ENCODE results near the gene SMARCD3. TPM values are rescaled to one million over a fixed set of nuclear protein-coding genes. Genes with fewer than 3 reads are reported as not detected.
A peak's percentile ranks its signal among the peaks of the same experiment; 100 is the strongest.

SMARCD3 gene
- total and polyA plus RNA-seq, 9 of the 15 experiments (the other 6 are each of a cell fraction or from before 2014, with no cell fraction given): 0.43 to 3.6 (median 2.6) TPM

- FAIRE-seq: peak; percentile 65
- TF ChIP-seq YBX1 (IDR thresholded peaks at IDR 0.05) (no peak), BHLHE40 (IDR thresholded peaks at IDR 0.05; ENCODE audit: low read length) (no peak), HNRNPH1 (optimal IDR thresholded peaks at IDR 0.05; ENCODE audit: low read depth, low read length) (no peak), ZNF780A (CRISPR knock-in tag; IDR thresholded peaks at IDR 0.05) (no peak), SRSF7 (optimal IDR thresholded peaks at IDR 0.05; ENCODE audit: low read depth, low read length) (no peak), HMG20A (CRISPR knock-in tag; conservative IDR thresholded peaks at IDR 0.05) (no peak), PHB (CRISPR knock-in tag; IDR thresholded peaks at IDR 0.05) (no peak; the same call in 1 of the 2 replicates), NBN (IDR thresholded peaks at IDR 0.05; ENCODE audit: low read depth) (no peak), ZBTB1 (CRISPR knock-in tag; IDR thresholded peaks at IDR 0.05; ENCODE audit: borderline replicate concordance, low read depth) (peak; percentile 61; the same call in 1 of the 2 replicates), STAT5A (IDR thresholded peaks at IDR 0.05; ENCODE audit: borderline replicate concordance, low read length) (no peak; the same call in 1 of the 2 replicates), ELF4 (CRISPR knock-in tag; IDR thresholded peaks at IDR 0.05) (no peak), E2F5 (CRISPR knock-in tag; IDR thresholded peaks at IDR 0.05) (no peak), ZKSCAN3 (CRISPR knock-in tag; IDR thresholded peaks at IDR 0.05) (no peak), NR0B1 (IDR thresholded peaks at IDR 0.05; ENCODE audit: partially characterized antibody) (no peak), ZNF146 (CRISPR knock-in tag; IDR thresholded peaks at IDR 0.05; ENCODE audit: unreplicated experiment) (no peak), TRIM24 (IDR thresholded peaks at IDR 0.05) (peak in 1 of 2 experiments; percentile 27; a peak in 1 of 4 replicates), TCFL5 (CRISPR knock-in tag; conservative IDR thresholded peaks at IDR 0.05) (no peak), CBX1 (IDR thresholded peaks at IDR 0.05; ENCODE audit: low read depth) (peak; percentile 15; the same call in 1 of the 2 replicates), ZNF347 (CRISPR knock-in tag; IDR thresholded peaks at IDR 0.05; ENCODE audit: low read depth) (no peak), SRSF1 (IDR thresholded peaks at IDR 0.05; ENCODE audit: low read depth, low read length) (no peak)
These were observed 16.2 kb downstream of the SMARCD3 start, which contains the start of gene CHPF2 for GRCh38 chr7:151232091-151232916. Gene CHPF2, plus strand, starts transcription at chr7:151232483. Its CDS starts 1,529 bp downstream, at chr7:151234012.

More at GRCh38 chr7:151232091-151232916, 16.2 kb downstream of the SMARCD3 start, which contains the start of gene CHPF2:
- Histone ChIP-seq H3K4me3 (peak within 1 kb of the TSS; percentile 92), H3K4me2 (ENCODE audit: insufficient read depth, low read length) (peak within 1 kb of the TSS; percentile 94), H2AFZ (ENCODE audit: low read depth, low read length) (peak within 1 kb of the TSS; percentile 98), H3K79me2 (ENCODE audit: control insufficient read depth, insufficient read depth, low read length) (peaks cover 27% of the 10 kb centered on the region), H3K27ac (ENCODE audit: extremely low read depth, low read depth, low read length) (peak within 1 kb of the TSS; percentile 81), H3K4me1 (replicated peaks in 1 of 2; ENCODE audit: control insufficient read depth in 2 of 2, insufficient read depth in 2 of 2, low read length in 2 of 2) (peaks cover 24 to 42% of the 10 kb centered on the region in 2 experiments; a peak in 4 of 5 replicates), H3K27me3 (ENCODE audit: control insufficient read depth in 2 of 2, insufficient read depth in 2 of 2, low read length in 2 of 2) (no peaks in the 10 kb centered on the region), H3K9me3 (replicated peaks; ENCODE audit: control insufficient read depth, insufficient read depth, low read depth, low read length) (no peaks in the 10 kb centered on the region), H3K9ac (ENCODE audit: insufficient read depth in 1 of 2, low read depth in 2 of 2, low read length in 2 of 2) (peak within 1 kb of the TSS; percentile 79 to 96), H4K20me1 (replicated peaks; ENCODE audit: control insufficient read depth, insufficient read depth, low read length) (peaks cover 23% of the 10 kb centered on the region), H3K9me1 (ENCODE audit: control insufficient read depth, insufficient read depth, low read length) (peaks cover 4% of the 10 kb centered on the region), H3K36me3 (ENCODE audit: control insufficient read depth, insufficient read depth, low read length) (peaks cover 32% of the 10 kb centered on the region; the same call in 2 of the 3 replicates)
- in situ Hi-C loops (cut with MboI) (no loop called here), intact Hi-C loops (cut with micrococcal nuclease) (loop anchor here (5.0 kb wide), 1 partner anchor 225 kb away; no protein-coding TSS in a partner anchor)
- ATAC-seq: peak; percentile 97
- CTCF ChIA-PET (ENCODE audit: low intra/inter-chr PET ratio): interaction anchor here (0.6 kb wide), 1 partner anchor 127 kb away, joined by 3 read pairs; no protein-coding TSS in a partner anchor
- BruUV-seq (replicated peaks): no TSS peak
- POLR2A ChIA-PET: interaction anchor here (0.6 to 3.3 kb wide), 6 partner anchors 11 to 159 kb away, joined by 3 to 34 read pairs (median 6); partner anchors contain the start of gene H2BK1
- WGBS (ENCODE audit: insufficient coverage, low coverage, missing lambda C conversion rate): 2% methylated on average over 70 of the region's 79 CpGs
- DNase-seq (ENCODE audit: extremely low read depth in 1 of 4, low spot score in 3 of 4): peak; percentile 96 to 98 (median 97)

Measured in K562 (cell line).